SK-N-SH (cell line): ENCODE data around the gene PRDM15. TPM values are rescaled to one million over a fixed set of nuclear protein-coding genes. Genes with fewer than 3 reads are reported as not detected.

Experiments used
- CTCF ChIA-PET: fragments of 300-600, 350-600 bp; formaldehyde crosslinking; extraction: SDS; loops from one replicate; lab custom pipeline; 2021; lab: Yijun Ruan, JAX
- POLR2A ChIA-PET: fragments of 350-600 bp; sonication (Branson Sonifier 250); formaldehyde crosslinking; extraction: SDS; loops from one replicate; lab custom pipeline; 2020; ENCODE audit warnings: antibody characterized with exemption, inconsistent platforms; lab: Yijun Ruan, JAX
- DNase-seq: peaks from one replicate; pipeline ENCODE4 v3.0.0; 2012
- H2AFZ ChIP-seq: fragments of 200-600 bp; sonication (generic); 2 replicates; pipeline ENCODE4 v1.8.1; 2016; ENCODE audit warnings: antibody characterized with exemption, mild to moderate bottlenecking, low read depth
- H3F3A ChIP-seq: fragments of 200-600 bp; sonication (generic); replicated peaks from 2 replicates; pipeline ENCODE3; 2016; ENCODE audit warnings: antibody characterized with exemption, mild to moderate bottlenecking; ENCODE audit not compliant: insufficient read depth
- H3K27ac ChIP-seq, 2 experiments: fragments of 200-500 bp in 1 of 2; fragments of 200-600 bp in 1 of 2; sonication (Bioruptor generic) in 1 of 2; sonication (generic), shearing (Covaris generic) in 1 of 2; 2 replicates each; pipeline versions ENCODE4 v1.5.1 to v1.6.1; 2014 to 2016; ENCODE audit warnings: low read depth in 2 of 2, inconsistent platforms in 1 of 2, low read length in 1 of 2, mild to moderate bottlenecking in 1 of 2, mixed read lengths in 1 of 2
- H3K27me3 ChIP-seq: fragments of 200-600 bp; sonication (generic), shearing (Covaris generic); 2 replicates; pipeline ENCODE4 v1.6.1; 2016; ENCODE audit warnings: mixed run types; ENCODE audit not compliant: insufficient read depth
- H3K36me3 ChIP-seq, 2 experiments: fragments of 200-500 bp in 1 of 2; fragments of 200-600 bp in 1 of 2; sonication (Bioruptor generic) in 1 of 2; sonication (generic) in 1 of 2; replicated peaks in 1 of 2; 2 replicates each; pipeline versions ENCODE3 to v1.5.1; 2014 to 2016; ENCODE audit warnings: low read length in 1 of 2, mild to moderate bottlenecking in 1 of 2; ENCODE audit not compliant: insufficient read depth in 2 of 2, control insufficient read depth in 1 of 2
- H3K4me1 ChIP-seq, 2 experiments: fragments of 200-500 bp in 1 of 2; fragments of 200-600 bp in 1 of 2; sonication (Bioruptor generic) in 1 of 2; sonication (generic), shearing (Covaris generic) in 1 of 2; 2 replicates each; pipeline versions ENCODE4 v1.5.1 to v1.6.1; 2014 to 2016; ENCODE audit warnings: low read depth in 1 of 2, low read length in 1 of 2, mixed run types in 1 of 2; ENCODE audit not compliant: insufficient read depth in 2 of 2, control insufficient read depth in 1 of 2
- H3K4me2 ChIP-seq: fragments of 200-600 bp; sonication (generic), shearing (Covaris generic); 2 replicates; pipeline ENCODE4 v1.6.1; 2017; ENCODE audit warnings: mixed run types
- H3K4me3 ChIP-seq, 2 experiments: fragments of 200-500 bp in 1 of 2; fragments of 200-600 bp in 1 of 2; sonication (Bioruptor generic) in 1 of 2; sonication (generic), shearing (Covaris generic) in 1 of 2; 2 replicates each; pipeline versions ENCODE4 v1.5.1 to v1.8.1; 2014 to 2016; ENCODE audit warnings: low read depth in 2 of 2, inconsistent platforms in 1 of 2, low read length in 1 of 2, mild to moderate bottlenecking in 1 of 2, mixed read lengths in 1 of 2, moderate library complexity in 1 of 2
- H3K79me2 ChIP-seq: fragments of 200-600 bp; sonication (generic); 2 replicates; pipeline ENCODE4 v1.8.1; 2017; ENCODE audit warnings: mild to moderate bottlenecking; ENCODE audit not compliant: insufficient read depth
- H3K9ac ChIP-seq: fragments of 200-600 bp; sonication (generic); 2 replicates; pipeline ENCODE4 v1.6.1; 2017; ENCODE audit warnings: mixed run types
- H3K9me2 ChIP-seq: fragments of 200-600 bp; sonication (generic); 2 replicates; pipeline ENCODE4 v1.6.1; 2017; ENCODE audit warnings: mixed run types
- H3K9me3 ChIP-seq: fragments of 200-600 bp; sonication (generic); 2 replicates; pipeline ENCODE4 v1.6.1; 2017; ENCODE audit warnings: mixed run types, mild to moderate bottlenecking, moderate library complexity
- H4K20me1 ChIP-seq: fragments of 200-600 bp; sonication (generic); 2 replicates; pipeline ENCODE4 v1.6.1; 2017; ENCODE audit warnings: mild to moderate bottlenecking, mixed run types; ENCODE audit not compliant: insufficient read depth
- EP300 ChIP-seq, 2 experiments: IDR thresholded peaks; 2 replicates each; pipeline versions ENCODE4 v1.4.0 to v1.6.1; 2012; ENCODE audit warnings: borderline replicate concordance in 1 of 2, low read depth in 1 of 2, low read length in 1 of 2
- FOSL2 ChIP-seq: IDR thresholded peaks from 2 replicates; pipeline ENCODE4 v1.4.0; 2012; ENCODE audit warnings: low read depth, mild to moderate bottlenecking, moderate library complexity, borderline replicate concordance
- FOXJ3 ChIP-seq: sonication (generic); formaldehyde crosslinking; IDR thresholded peaks from 2 replicates; pipeline ENCODE4 v1.5.1; 2020; ENCODE audit warnings: mild to moderate bottlenecking, missing genetic modification reagents
- FOXM1 ChIP-seq: IDR thresholded peaks from 2 replicates; pipeline ENCODE4 v1.4.0; 2012; ENCODE audit warnings: low read depth, mild to moderate bottlenecking
- IRF3 ChIP-seq: fragments of 150-350 bp; IDR thresholded peaks from 2 replicates; pipeline ENCODE4 v1.6.1; 2016; ENCODE audit warnings: mild to moderate bottlenecking, low read depth, low read length
- JUND ChIP-seq: IDR thresholded peaks from 2 replicates; pipeline ENCODE4 v1.4.0; 2012
- MAX ChIP-seq: IDR thresholded peaks from 2 replicates; pipeline ENCODE4 v1.4.0; 2012; ENCODE audit warnings: low read depth
- NFIC ChIP-seq: IDR thresholded peaks from 2 replicates; pipeline ENCODE4 v1.4.0; 2012; ENCODE audit warnings: borderline replicate concordance
- POLR2AphosphoS5 ChIP-seq: IDR thresholded peaks from 2 replicates; pipeline ENCODE4 v1.6.1; 2012; ENCODE audit warnings: low read depth, low read length
- RCOR1 ChIP-seq: fragments of 150-350 bp; IDR thresholded peaks from 2 replicates; pipeline ENCODE4 v1.6.1; 2017; ENCODE audit warnings: antibody characterized with exemption, low read length
- SIN3A ChIP-seq: IDR thresholded peaks from 2 replicates; pipeline ENCODE4 v1.6.1; 2012; ENCODE audit warnings: low read depth, mild to moderate bottlenecking, low read length, moderate library complexity, borderline replicate concordance
- SMC3 ChIP-seq: IDR thresholded peaks from 2 replicates; pipeline ENCODE4 v1.6.1; 2012; ENCODE audit warnings: low read depth, low read length, improper control_type of control experiment
- TCF12 ChIP-seq: IDR thresholded peaks from 2 replicates; pipeline ENCODE4 v1.4.0; 2012
- WGBS: methylation state at CpG from one replicate; pipeline ENCODE4 v1.1.6; 2017; ENCODE audit warnings: low lambda C conversion rate; 5-methylcytosine and 5-hydroxymethylcytosine counted together
- polyA plus RNA-seq, 3 experiments: library from polyadenylated mRNA; depleted of rRNA; stranded (reverse); fragments of >200 nt; gene quantifications; 2 replicates each; pipeline ENCODE4 v1.2.3, GENCODE V29; 2012
- TF ChIP-seq, protein P1 (sequence below): IDR thresholded peaks from 2 replicates; pipeline ENCODE4 v1.6.1; 2012; ENCODE audit warnings: mild to moderate bottlenecking, low read depth, low read length, moderate library complexity
- TF ChIP-seq, protein P2 (sequence below): fragments of 150-350 bp; IDR thresholded peaks from 2 replicates; pipeline ENCODE4 v1.6.1; 2017; ENCODE audit warnings: antibody characterized with exemption, low read length, low read depth, borderline replicate concordance

PRDM15 gene
- polyA plus RNA-seq, 1 of the 3 experiments (the other 2 are of a cell fraction) = 7.0 TPM

DNA sequence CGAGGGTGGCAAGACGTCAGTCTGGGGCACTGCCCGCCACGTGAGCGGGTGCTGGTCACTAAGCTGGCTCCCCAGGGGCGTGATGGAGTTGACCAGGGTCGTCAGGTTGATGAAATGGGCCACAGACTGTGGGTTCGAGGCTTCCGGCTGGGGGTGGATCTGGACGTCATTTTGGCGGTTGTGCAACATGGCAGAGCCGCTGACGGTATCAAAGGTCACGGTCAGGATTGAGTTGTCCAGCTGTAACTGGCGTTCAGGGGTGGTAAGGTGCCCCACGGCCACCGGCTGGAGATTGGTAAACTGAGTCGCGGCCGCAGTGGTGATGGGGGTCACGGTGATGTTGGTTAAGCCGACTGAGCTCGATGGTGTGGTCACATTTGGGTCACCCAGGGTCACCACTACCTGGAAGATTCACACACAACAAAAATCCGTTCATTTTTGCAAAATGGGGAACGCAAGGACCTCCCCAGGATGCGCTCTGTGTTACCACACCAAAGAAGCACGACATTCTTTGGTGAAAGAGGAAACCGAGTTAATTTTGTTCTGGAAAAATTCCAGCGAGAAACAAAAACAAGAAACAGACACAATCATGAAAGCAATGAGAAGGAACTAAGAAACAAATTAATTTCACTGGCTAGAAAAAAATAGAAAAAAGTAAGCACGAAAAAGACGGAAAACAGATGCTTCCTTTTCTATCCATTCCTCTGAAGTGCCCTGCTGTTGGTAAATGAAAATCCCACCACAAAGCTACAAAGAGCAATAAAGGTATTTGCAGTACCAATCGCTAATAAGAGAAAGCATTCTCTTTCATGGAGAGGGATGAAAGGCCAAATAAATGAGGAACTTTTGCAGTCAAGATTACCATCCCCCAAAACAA lies 77.6 kb downstream of the PRDM15 start:
- no peak overlapping the region for H3K4me2 ChIP-seq
- H3K36me3 ChIP-seq = peaks cover 3 to 33% of the 10 kb centered on the region in 2 experiments
- H3K9me2 ChIP-seq = no peaks in the 10 kb centered on the region
- POLR2A ChIA-PET = no interaction called here
- H3K9me3 ChIP-seq = no peaks in the 10 kb centered on the region
- no peak overlapping the region for H3K9ac ChIP-seq
- H3K79me2 ChIP-seq = no peaks in the 10 kb centered on the region
- no peak for DNase-seq
- CTCF ChIA-PET = interaction anchor here (0.6 to 3.2 kb wide), 3 partner anchors 16 to 189 kb away, joined by 3 to 15 read pairs (median 3); no protein-coding TSS in a partner anchor
- H2AFZ ChIP-seq = no peak overlapping the region
- no peaks in the 10 kb centered on the region for H3K4me1 ChIP-seq
- TF ChIP-seq SIN3A = no peak
- TF ChIP-seq JUND = no peak
- no peak for TF ChIP-seq POLR2AphosphoS5
- TF ChIP-seq, protein P1, sequence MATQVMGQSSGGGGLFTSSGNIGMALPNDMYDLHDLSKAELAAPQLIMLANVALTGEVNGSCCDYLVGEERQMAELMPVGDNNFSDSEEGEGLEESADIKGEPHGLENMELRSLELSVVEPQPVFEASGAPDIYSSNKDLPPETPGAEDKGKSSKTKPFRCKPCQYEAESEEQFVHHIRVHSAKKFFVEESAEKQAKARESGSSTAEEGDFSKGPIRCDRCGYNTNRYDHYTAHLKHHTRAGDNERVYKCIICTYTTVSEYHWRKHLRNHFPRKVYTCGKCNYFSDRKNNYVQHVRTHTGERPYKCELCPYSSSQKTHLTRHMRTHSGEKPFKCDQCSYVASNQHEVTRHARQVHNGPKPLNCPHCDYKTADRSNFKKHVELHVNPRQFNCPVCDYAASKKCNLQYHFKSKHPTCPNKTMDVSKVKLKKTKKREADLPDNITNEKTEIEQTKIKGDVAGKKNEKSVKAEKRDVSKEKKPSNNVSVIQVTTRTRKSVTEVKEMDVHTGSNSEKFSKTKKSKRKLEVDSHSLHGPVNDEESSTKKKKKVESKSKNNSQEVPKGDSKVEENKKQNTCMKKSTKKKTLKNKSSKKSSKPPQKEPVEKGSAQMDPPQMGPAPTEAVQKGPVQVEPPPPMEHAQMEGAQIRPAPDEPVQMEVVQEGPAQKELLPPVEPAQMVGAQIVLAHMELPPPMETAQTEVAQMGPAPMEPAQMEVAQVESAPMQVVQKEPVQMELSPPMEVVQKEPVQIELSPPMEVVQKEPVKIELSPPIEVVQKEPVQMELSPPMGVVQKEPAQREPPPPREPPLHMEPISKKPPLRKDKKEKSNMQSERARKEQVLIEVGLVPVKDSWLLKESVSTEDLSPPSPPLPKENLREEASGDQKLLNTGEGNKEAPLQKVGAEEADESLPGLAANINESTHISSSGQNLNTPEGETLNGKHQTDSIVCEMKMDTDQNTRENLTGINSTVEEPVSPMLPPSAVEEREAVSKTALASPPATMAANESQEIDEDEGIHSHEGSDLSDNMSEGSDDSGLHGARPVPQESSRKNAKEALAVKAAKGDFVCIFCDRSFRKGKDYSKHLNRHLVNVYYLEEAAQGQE = no peak
- TF ChIP-seq FOSL2 = no peak
- no peak for TF ChIP-seq FOXM1
- TF ChIP-seq IRF3 = no peak
- TF ChIP-seq, protein P2, sequence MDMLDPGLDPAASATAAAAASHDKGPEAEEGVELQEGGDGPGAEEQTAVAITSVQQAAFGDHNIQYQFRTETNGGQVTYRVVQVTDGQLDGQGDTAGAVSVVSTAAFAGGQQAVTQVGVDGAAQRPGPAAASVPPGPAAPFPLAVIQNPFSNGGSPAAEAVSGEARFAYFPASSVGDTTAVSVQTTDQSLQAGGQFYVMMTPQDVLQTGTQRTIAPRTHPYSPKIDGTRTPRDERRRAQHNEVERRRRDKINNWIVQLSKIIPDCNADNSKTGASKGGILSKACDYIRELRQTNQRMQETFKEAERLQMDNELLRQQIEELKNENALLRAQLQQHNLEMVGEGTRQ = no peak
- no peak for TF ChIP-seq MAX
- no peak for TF ChIP-seq NFIC
- no peak for TF ChIP-seq FOXJ3 (CRISPR knock-in tag)
- TF ChIP-seq SMC3 = no peak
- no peak for TF ChIP-seq EP300 (IDR thresholded peaks at IDR 0.05; ENCODE audit: borderline replicate concordance in 1 of 2, low read depth in 1 of 2, low read length in 1 of 2)
- TF ChIP-seq TCF12 = no peak
- TF ChIP-seq RCOR1 = no peak
- TF ChIP-seq, all 33 proteins: peak for 0
- Histone ChIP-seq H3K27ac (no peak overlapping the region), H3F3A (no peaks in the 10 kb centered on the region), H4K20me1 (no peaks in the 10 kb centered on the region), H3K4me3 (no peak overlapping the region), H3K27me3 (no peaks in the 10 kb centered on the region)
- WGBS = 93% methylated on average over 25 of the region's 32 CpGs
